ENCODE measurements around the gene ST7L. TPM values are rescaled to one million over a fixed set of nuclear protein-coding genes. Genes with fewer than 3 reads are reported as not detected.

Gene ST7L
- total and polyA plus RNA-seq, 9 of the 15 experiments (the other 6 are each of a cell fraction or from before 2014, with no cell fraction given) = 9.0 to 32.5 (median 26.6) TPM

- Histone ChIP-seq H3K4me1 (replicated peaks in 1 of 2; ENCODE audit: control insufficient read depth in 2 of 2, insufficient read depth in 2 of 2, low read length in 2 of 2) (no peaks in the 10 kb centered on the region), H3K27ac (ENCODE audit: extremely low read depth, low read depth, low read length) (no peak overlapping the region), H3K36me3 (ENCODE audit: control insufficient read depth, insufficient read depth, low read length) (no peaks in the 10 kb centered on the region), H3K9me3 (replicated peaks; ENCODE audit: control insufficient read depth, insufficient read depth, low read depth, low read length) (no peaks in the 10 kb centered on the region), H3K9ac (ENCODE audit: insufficient read depth in 1 of 2, low read depth in 2 of 2, low read length in 2 of 2) (no peak overlapping the region), H3K9me1 (ENCODE audit: control insufficient read depth, insufficient read depth, low read length) (no peaks in the 10 kb centered on the region), H3K4me2 (ENCODE audit: insufficient read depth, low read length) (no peak overlapping the region), H3K79me2 (ENCODE audit: control insufficient read depth, insufficient read depth, low read length) (no peaks in the 10 kb centered on the region), H3K4me3 (no peak overlapping the region), H4K20me1 (replicated peaks; ENCODE audit: control insufficient read depth, insufficient read depth, low read length) (no peaks in the 10 kb centered on the region), H3K27me3 (ENCODE audit: control insufficient read depth in 2 of 2, insufficient read depth in 2 of 2, low read length in 2 of 2) (no peaks in the 10 kb centered on the region), H2AFZ (ENCODE audit: low read depth, low read length) (no peak overlapping the region)
- WGBS (ENCODE audit: insufficient coverage, low coverage, missing lambda C conversion rate) = 65% methylated on average over 2 of the region's 2 CpGs
- BruUV-seq (replicated peaks) = no TSS peak
- FAIRE-seq (no peak), ATAC-seq (no peak), DNase-seq (ENCODE audit: extremely low read depth in 1 of 4, low spot score in 3 of 4) (no peak)
- ChIA-PET POLR2A (interaction anchor here (0.8 kb wide), 1 partner anchor 11 kb away, joined by 4 read pairs; no protein-coding TSS in a partner anchor), CTCF (ENCODE audit: low intra/inter-chr PET ratio) (no interaction called here)
- intact Hi-C loops (cut with micrococcal nuclease) = no loop called here
- TF ChIP-seq ZNF282 (CRISPR knock-in tag; IDR thresholded peaks at IDR 0.05) (no peak), TCF3 (CRISPR knock-in tag; IDR thresholded peaks at IDR 0.05) (no peak), RFX1 (IDR thresholded peaks at IDR 0.05) (0 out of 2 replicates have a peak, but pooled peaks have one; percentile 16)
- in situ Hi-C loops (cut with MboI) = no loop called here
Measured at GRCh38 chr1:112549590-112549989, 69.4 kb downstream of the ST7L start.

GRCh38 chr1:112548547-112548946 is 70.4 kb downstream of the ST7L start:
- no peaks in the 10 kb centered on the region for H3K27me3 ChIP-seq (ENCODE audit: control insufficient read depth in 2 of 2, insufficient read depth in 2 of 2, low read length in 2 of 2)
- no peaks in the 10 kb centered on the region for H3K9me1 ChIP-seq (ENCODE audit: control insufficient read depth, insufficient read depth, low read length)
- TF ChIP-seq SNIP1 (IDR thresholded peaks at IDR 0.05; ENCODE audit: low read depth) (no peak), POLR3A (IDR thresholded peaks at IDR 0.05; ENCODE audit: borderline replicate concordance, extremely low read depth, insufficient read depth, insufficient read length) (no peak), HMBOX1 (IDR thresholded peaks at IDR 0.05) (0 out of 2 replicates have a peak, but pooled peaks have one; percentile 25), RHOXF2B (CRISPR knock-in tag; conservative IDR thresholded peaks at IDR 0.05) (no peak)
- in situ Hi-C loops (cut with MboI) = no loop called here
- no peaks in the 10 kb centered on the region for H3K36me3 ChIP-seq (ENCODE audit: control insufficient read depth, insufficient read depth, low read length)
- CTCF ChIA-PET (ENCODE audit: low intra/inter-chr PET ratio) = no interaction called here
- intact Hi-C loops (cut with micrococcal nuclease) = no loop called here
- peak overlapping the region; percentile 16; the same call in 1 of the 3 replicates for H3K27ac ChIP-seq (ENCODE audit: extremely low read depth, low read depth, low read length)
- FAIRE-seq (no peak), DNase-seq (ENCODE audit: extremely low read depth in 1 of 4, low spot score in 3 of 4) (no peak), ATAC-seq (no peak)
- no peak overlapping the region for H2AFZ ChIP-seq (ENCODE audit: low read depth, low read length)
- POLR2A ChIA-PET = interaction anchor here (1.2 kb wide), 1 partner anchor 87 kb away, joined by 3 read pairs; no protein-coding TSS in a partner anchor
- H3K4me1 ChIP-seq (replicated peaks in 1 of 2; ENCODE audit: control insufficient read depth in 2 of 2, insufficient read depth in 2 of 2, low read length in 2 of 2) = no peaks in the 10 kb centered on the region
- no peak overlapping the region for H3K4me3 ChIP-seq
- 43% methylated on average over 3 of the region's 3 CpGs for WGBS (ENCODE audit: insufficient coverage, low coverage, missing lambda C conversion rate)
- H3K9ac ChIP-seq (ENCODE audit: insufficient read depth in 1 of 2, low read depth in 2 of 2, low read length in 2 of 2) = no peak overlapping the region
- no peak overlapping the region for H3K4me2 ChIP-seq (ENCODE audit: insufficient read depth, low read length)
- H4K20me1 ChIP-seq (replicated peaks; ENCODE audit: control insufficient read depth, insufficient read depth, low read length) = no peaks in the 10 kb centered on the region
- no peaks in the 10 kb centered on the region for H3K9me3 ChIP-seq (replicated peaks; ENCODE audit: control insufficient read depth, insufficient read depth, low read depth, low read length)
- no TSS peak for BruUV-seq (replicated peaks)
- no peaks in the 10 kb centered on the region for H3K79me2 ChIP-seq (ENCODE audit: control insufficient read depth, insufficient read depth, low read length)

All from K562 (cell line).